Small intestine (tissue), 16 donors: Measurements from ENCODE around the gene SLC1A3. TPM values are rescaled to one million over a fixed set of nuclear protein-coding genes. Genes with fewer than 3 reads are reported as not detected.

Experiments used
- DNase-seq, 2 donors: peaks; one replicate each; pipeline versions ENCODE4 v3.0.0 to v3.0.0-alpha.2; 2013
- FAIRE-seq: peaks from 2 replicates; lab custom pipeline; 2012; peaks lifted over from hg19 to GRCh38; lab: Jason Lieb, UNC
- H3K27ac ChIP-seq, 3 donors: one replicate each; pipeline ENCODE4 v1.5.1; 2013; ENCODE audit warnings: low read length in 2 of 3, mild to moderate bottlenecking in 2 of 3, control low read depth in 1 of 3, inconsistent platforms in 1 of 3, low read depth in 1 of 3, moderate library complexity in 1 of 3
- H3K27me3 ChIP-seq, 3 donors: one replicate each; pipeline ENCODE4 v1.6.1; 2013; ENCODE audit warnings: low read length in 3 of 3, inconsistent platforms in 1 of 3; ENCODE audit not compliant: control insufficient read depth in 3 of 3, insufficient read depth in 3 of 3
- H3K36me3 ChIP-seq, 3 donors: one replicate each; pipeline ENCODE4 v1.6.1; 2013; ENCODE audit warnings: low read length in 3 of 3, inconsistent platforms in 1 of 3, low read depth in 1 of 3, mild to moderate bottlenecking in 1 of 3, moderate library complexity in 1 of 3; ENCODE audit not compliant: control insufficient read depth in 3 of 3, insufficient read depth in 2 of 3
- H3K4me1 ChIP-seq, 3 donors: one replicate each; pipeline ENCODE4 v1.6.1; 2013; ENCODE audit warnings: low read length in 2 of 3, inconsistent platforms in 1 of 3, low read depth in 1 of 3, mild to moderate bottlenecking in 1 of 3, moderate library complexity in 1 of 3; ENCODE audit not compliant: control insufficient read depth in 3 of 3, insufficient read depth in 2 of 3
- H3K4me3 ChIP-seq, 3 donors: one replicate each; pipeline ENCODE4 v1.5.1; 2013; ENCODE audit warnings: low read length in 3 of 3, control low read depth in 1 of 3, inconsistent platforms in 1 of 3, low read depth in 1 of 3, mild to moderate bottlenecking in 1 of 3, moderate library complexity in 1 of 3
- H3K9me3 ChIP-seq, 2 donors: one replicate each; pipeline ENCODE4 v1.6.1; 2013; ENCODE audit warnings: low read depth in 1 of 2, low read length in 1 of 2; ENCODE audit not compliant: control insufficient read depth in 2 of 2, insufficient read depth in 1 of 2
- WGBS, 3 donors: extraction: QIAGEN DNeasy Blood & Tissue Kit; methylation state at CpG; one replicate each; pipeline ENCODE4 v1.1.7; 2013; 5-methylcytosine and 5-hydroxymethylcytosine counted together
- long read RNA-seq, 10 donors: transcript quantifications; one replicate each; lab custom pipeline, GENCODE V29; 2026
- polyA plus RNA-seq, 4 donors: library from polyadenylated mRNA; stranded (reverse) in 3 of 4; unstranded in 1 of 4; fragments of 200-250 nt in 3 of 4; fragments of 120-200 nt in 1 of 4; gene quantifications; one replicate each; pipeline versions ENCODE4 v1.2.1 to v1.2.3, GENCODE V29; 2013
- donor health status: healthy with polysubstance abuse.
- donor health status: control.
- donor health status: control.
- donor health status: Bipolar disorder and iron deficiency.
- donor health status: healthy.

Gene SLC1A3
- 10 to 100 TPM in 1 of 4 donors, 1 to 10 TPM in 2, under 1 TPM in 1; 0.89 to 12.0 (median 3.1) TPM for polyA plus RNA-seq
- long read RNA-seq, donor 1, full-length matches to known transcripts: 8 of 26 reads
- long read RNA-seq, donor 1, partial matches to known transcripts: 18 of 26 reads
- long read RNA-seq, donor 1, other reads (novel, unspliced or antisense): 0 of 26 reads
- long read RNA-seq, donor 2, full-length matches to known transcripts: 2 of 2 reads
- long read RNA-seq, donor 2, partial matches to known transcripts: 0 of 2 reads
- long read RNA-seq, donor 2, other reads (novel, unspliced or antisense): 0 of 2 reads
- long read RNA-seq, donor 3: 0 reads
- long read RNA-seq, donor 4: 0 reads
- long read RNA-seq, donor 5, partial matches to known transcripts: 0 of 1 reads
- long read RNA-seq, donor 5, other reads (novel, unspliced or antisense): 0 of 1 reads
- long read RNA-seq, donor 6, partial matches to known transcripts: 0 of 1 reads
- long read RNA-seq, donor 6, other reads (novel, unspliced or antisense): 0 of 1 reads
- long read RNA-seq, donor 7, full-length matches to known transcripts: 8 of 20 reads
- long read RNA-seq, donor 7, partial matches to known transcripts: 12 of 20 reads
- long read RNA-seq, donor 7, other reads (novel, unspliced or antisense): 0 of 20 reads
- long read RNA-seq, donor 8: 0 reads
- long read RNA-seq, donor 9: 0 reads
- long read RNA-seq, donor 10, full-length matches to known transcripts: 1 of 1 reads
- long read RNA-seq, donor 10, partial matches to known transcripts: 0 of 1 reads
- long read RNA-seq, donor 10, other reads (novel, unspliced or antisense): 0 of 1 reads

DNA sequence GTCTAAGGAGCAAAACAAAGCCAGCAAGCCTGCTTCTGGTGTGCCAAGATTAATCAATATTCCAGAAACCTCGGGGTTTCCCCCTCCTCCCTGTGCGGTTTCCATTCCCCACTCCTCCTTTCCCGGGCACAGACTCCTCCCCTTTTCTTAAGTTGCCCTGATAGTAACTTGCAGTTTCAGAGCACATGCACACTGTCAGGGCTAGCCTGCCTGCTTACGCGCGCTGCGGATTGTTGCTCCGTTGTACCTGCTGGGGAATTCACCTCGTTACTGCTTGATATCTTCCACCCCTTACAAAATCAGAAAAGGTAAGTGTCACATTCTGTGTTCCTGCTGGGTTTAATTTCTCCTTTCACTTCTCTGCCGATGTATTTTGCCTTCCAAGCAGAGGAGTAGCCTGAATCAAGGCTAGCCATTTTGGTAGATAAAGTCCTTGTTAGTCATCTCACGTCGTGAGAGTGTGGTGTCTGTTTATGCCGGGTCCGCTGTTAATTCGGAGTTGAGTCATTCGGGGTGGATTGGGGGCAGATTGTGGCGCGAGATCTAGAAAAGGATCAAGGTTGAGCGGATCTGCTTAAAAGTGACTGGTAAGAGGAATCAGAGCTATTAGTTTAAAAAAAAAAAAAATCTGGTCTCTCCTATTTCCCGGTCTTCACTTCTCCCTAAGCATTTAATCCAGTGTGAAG is at the start of gene SLC1A3:
Gene SLC1A3, plus strand, starts transcription at position 179 of the 686 bp plus-strand sequence. CDS start 1,818 bp downstream, outside the sequence.
- H3K4me1 ChIP-seq: no peaks in the 10 kb centered on the region
- H3K27me3 ChIP-seq: peaks cover 0 to 3% (median 2%) of the 10 kb centered on the region in 3 donors
- no peaks in the 10 kb centered on the region for H3K9me3 ChIP-seq
- no peaks in the 10 kb centered on the region for H3K36me3 ChIP-seq
- H3K27ac ChIP-seq: no peak within 1 kb of the TSS
- no peak for FAIRE-seq
- peak within 1 kb of the TSS in 2 of 3 donors; percentile 32 to 63 for H3K4me3 ChIP-seq
- DNase-seq: peak; percentile 65 to 80
- WGBS, 3 donors: 0 to 1% (median 1%) methylated on average over 20 of the region's 20 CpGs

DNA sequence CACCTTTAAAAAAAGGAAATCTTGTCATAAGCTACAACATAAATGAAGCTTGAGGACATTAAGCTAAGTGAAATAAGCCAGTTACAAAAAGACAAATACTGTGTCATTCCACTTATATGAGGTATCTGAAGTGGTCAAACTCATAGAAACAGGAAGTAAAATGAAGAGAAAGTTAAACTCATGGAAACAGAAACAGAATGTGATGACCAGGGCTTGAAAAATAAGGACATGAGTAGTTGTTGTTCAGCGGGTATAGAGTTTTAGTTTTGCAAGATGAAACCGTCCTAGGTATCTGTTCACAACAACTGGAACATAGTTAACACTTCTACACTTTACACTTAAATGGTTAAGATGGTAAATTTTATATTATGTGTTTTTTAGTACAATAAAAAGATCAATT is 47.8 kb upstream of the SLC1A3 start:
- FAIRE-seq: no peak
- Histone ChIP-seq H3K9me3 (no peaks in the 10 kb centered on the region), H3K27ac (no peak overlapping the region), H3K36me3 (no peaks in the 10 kb centered on the region), H3K4me3 (no peak overlapping the region), H3K27me3 (no peaks in the 10 kb centered on the region), H3K4me1 (no peaks in the 10 kb centered on the region)
- DNase-seq: no peak
- 88 to 92% (median 89%) methylated on average over 2 of the region's 2 CpGs for WGBS, 3 donors

DNA sequence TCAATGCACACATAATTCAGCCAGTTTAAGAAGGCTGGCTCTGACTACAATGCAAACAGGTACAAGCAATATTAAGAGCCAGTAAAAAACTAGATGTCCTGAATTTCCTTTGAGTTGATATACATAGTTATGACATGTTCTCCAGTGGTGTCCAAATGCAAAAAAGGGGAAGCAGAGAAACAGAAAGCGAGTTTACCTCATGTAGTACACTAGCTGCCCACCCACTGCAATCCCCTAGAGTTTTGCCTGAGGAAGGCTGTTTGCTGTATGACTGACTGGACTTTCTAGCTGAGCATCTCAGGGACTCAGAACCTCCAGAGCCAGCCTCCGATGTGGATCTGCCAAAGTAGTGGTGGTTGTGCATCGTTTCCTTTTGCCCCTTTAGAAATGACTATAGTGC is 44.8 kb upstream of the SLC1A3 start:
- 81 to 92% (median 87%) methylated on average over 3 of the region's 3 CpGs for whole genome bisulfite sequencing, 3 donors

DNA sequence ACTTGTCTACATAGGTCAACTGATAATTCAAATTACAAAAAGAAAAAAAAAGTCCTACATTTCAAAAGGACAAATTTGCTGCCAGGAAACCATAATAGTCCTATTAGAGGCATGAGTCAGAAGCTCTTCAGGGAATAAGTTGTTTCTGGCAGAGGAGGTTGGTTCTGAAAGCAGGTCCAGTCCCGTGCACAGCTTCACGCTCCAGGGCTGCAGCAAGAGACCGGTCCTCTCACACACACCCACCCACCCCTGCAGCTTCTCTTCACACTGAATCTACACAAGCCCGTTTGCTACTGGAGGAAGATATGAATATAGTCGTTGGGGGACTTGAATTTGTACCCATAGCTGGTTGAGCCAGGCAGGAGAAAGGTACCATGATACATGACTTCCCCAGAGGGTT is 36.9 kb upstream of the SLC1A3 start:
- H3K36me3 ChIP-seq: no peaks in the 10 kb centered on the region
- no peaks in the 10 kb centered on the region for H3K27me3 ChIP-seq
- no peaks in the 10 kb centered on the region for H3K9me3 ChIP-seq
- no peak overlapping the region for H3K27ac ChIP-seq
- no peaks in the 10 kb centered on the region for H3K4me1 ChIP-seq
- DNase-seq: no peak
- WGBS, 3 donors: 81 to 84% (median 83%) methylated on average over 5 of the region's 5 CpGs
- no peak overlapping the region for H3K4me3 ChIP-seq
- FAIRE-seq: no peak

More for the DNA sequence above, 44.8 kb upstream of the SLC1A3 start:
- Histone ChIP-seq H3K27ac (no peak overlapping the region), H3K4me3 (no peak overlapping the region), H3K9me3 (no peaks in the 10 kb centered on the region), H3K36me3 (no peaks in the 10 kb centered on the region), H3K27me3 (no peaks in the 10 kb centered on the region), H3K4me1 (no peaks in the 10 kb centered on the region)
- FAIRE-seq (no peak), DNase-seq (no peak)

DNA sequence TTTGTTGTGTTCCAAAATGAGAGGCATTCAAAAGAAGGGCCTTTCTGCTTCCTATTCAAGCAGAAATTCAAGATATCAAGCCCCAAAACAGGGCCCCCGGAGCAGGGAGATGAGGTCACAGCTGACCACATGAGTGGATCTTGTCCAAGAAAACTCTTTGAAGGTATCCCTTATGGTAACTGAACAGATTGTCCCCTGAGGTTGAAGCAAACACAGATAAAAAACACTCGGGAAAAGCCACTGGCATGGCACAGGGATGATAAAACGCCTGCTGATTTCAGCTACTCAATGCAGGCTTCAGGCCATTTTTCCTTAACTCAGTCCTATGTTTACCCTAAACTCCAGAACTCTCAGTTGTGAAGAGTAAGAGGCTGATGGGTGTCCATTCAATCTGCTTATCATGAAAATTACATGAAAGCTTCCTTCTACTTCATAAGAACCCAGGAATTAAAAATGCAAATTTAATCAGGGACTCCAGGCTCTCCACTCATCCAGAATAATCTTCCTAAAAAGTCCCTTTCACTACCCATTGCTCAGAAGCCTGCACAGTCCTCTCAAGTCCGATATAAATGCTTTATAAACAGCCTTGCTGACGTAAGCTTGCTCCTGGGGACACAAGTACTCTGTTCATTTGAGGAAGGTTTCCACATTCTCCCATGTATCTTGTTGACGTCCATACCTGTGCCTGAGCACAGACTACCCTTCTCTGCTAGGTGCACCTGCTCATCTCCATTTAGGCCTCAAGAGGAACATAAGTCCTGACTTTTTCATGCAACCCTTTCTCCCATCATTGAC is 35.9 kb upstream of the SLC1A3 start:
- DNase-seq: no peak
- WGBS, 3 donors: 53 to 75% (median 65%) methylated on average over 6 of the region's 6 CpGs
- H3K36me3 ChIP-seq: no peaks in the 10 kb centered on the region
- H3K27ac ChIP-seq: no peak overlapping the region
- no peaks in the 10 kb centered on the region for H3K4me1 ChIP-seq
- FAIRE-seq: no peak
- no peak overlapping the region for H3K4me3 ChIP-seq
- no peaks in the 10 kb centered on the region for H3K27me3 ChIP-seq
- no peaks in the 10 kb centered on the region for H3K9me3 ChIP-seq

DNA sequence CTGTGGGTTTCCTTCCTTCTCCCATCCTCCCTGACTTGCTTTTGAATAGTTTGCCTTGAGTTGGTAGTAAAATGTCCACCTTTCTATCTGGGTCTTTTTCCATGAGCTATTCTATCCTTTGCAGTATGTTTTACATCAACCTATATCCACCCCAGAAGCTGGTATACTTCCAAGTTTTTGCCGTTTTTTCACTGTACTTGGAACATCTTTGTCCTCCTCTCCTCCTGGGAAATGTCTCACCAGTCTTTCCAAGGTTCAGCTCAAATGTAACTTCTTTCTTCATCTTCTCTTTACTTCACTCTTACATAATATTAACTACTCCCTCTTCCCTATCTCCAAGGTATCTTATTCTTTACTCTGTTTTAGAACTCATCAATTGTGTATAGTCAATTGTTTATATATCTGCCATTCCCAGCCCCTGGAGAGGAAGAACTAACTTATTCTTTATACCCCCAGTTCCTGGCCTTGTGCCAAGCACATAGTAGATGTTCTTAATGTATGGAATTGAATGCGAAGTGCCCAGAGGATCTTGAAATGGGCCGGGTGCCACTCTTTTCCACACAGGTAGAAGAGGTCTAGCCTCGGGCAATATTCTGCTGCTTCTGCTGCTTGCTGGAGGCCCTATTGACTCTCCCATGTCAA is 34.9 kb upstream of the SLC1A3 start:
- DNase-seq (no peak), FAIRE-seq (no peak)
- no peaks in the 10 kb centered on the region for H3K27me3 ChIP-seq
- 70 to 77% (median 76%) methylated on average over 4 of the region's 4 CpGs for WGBS, 3 donors
- no peaks in the 10 kb centered on the region for H3K4me1 ChIP-seq
- no peak overlapping the region for H3K4me3 ChIP-seq
- no peaks in the 10 kb centered on the region for H3K36me3 ChIP-seq
- no peaks in the 10 kb centered on the region for H3K9me3 ChIP-seq
- no peak overlapping the region for H3K27ac ChIP-seq

DNA sequence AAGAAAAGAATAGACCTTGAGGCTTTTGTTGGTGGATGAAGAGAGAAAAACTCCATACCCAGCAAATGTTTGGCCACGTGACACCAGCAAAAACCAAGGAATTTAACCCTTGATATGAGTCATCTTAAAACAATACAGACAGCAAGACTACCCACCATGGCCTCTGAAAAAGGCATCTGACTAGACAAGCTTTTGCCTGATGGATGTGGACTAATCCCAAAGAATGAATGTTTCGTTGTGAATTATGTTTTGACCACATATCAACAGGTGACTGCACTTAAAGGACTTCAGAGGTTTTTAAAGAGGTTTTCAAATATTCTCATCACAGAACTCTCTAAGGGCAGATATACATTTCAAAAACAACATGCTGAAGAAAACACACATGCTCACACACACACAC is 33.0 kb upstream of the SLC1A3 start:
- Histone ChIP-seq H3K27ac (no peak overlapping the region), H3K36me3 (no peaks in the 10 kb centered on the region), H3K27me3 (no peaks in the 10 kb centered on the region), H3K4me1 (no peaks in the 10 kb centered on the region), H3K4me3 (no peak overlapping the region), H3K9me3 (no peaks in the 10 kb centered on the region)
- FAIRE-seq (no peak), DNase-seq (no peak)
- 24 to 58% (median 43%) methylated on average over 2 of the region's 2 CpGs for WGBS, 3 donors
